Adrenal gland (tissue), 12 donors: ENCODE data around the gene KRT37. TPM values are rescaled to one million over a fixed set of nuclear protein-coding genes. Genes with fewer than 3 reads are reported as not detected.

Source experiments
- DNase-seq, 7 donors: peaks; one replicate each; pipeline ENCODE4 v3.0.0-alpha.2; 2019 to 2020
- H3K27ac ChIP-seq, 5 donors: fragments of 200-600 bp; sonication (generic) in 4 of 5; 1 replicate in 3 of 5; 2 replicates in 2 of 5; pipeline versions ENCODE4 v1.5.1 to v1.8.0; 2016 to 2020; ENCODE audit warnings: mild to moderate bottlenecking in 1 of 5
- H3K27me3 ChIP-seq: fragments of 200-600 bp; 2 replicates; pipeline ENCODE4 v1.8.0; 2021
- H3K36me3 ChIP-seq, 2 donors: fragments of 200-600 bp; replicated peaks in 1 of 2; 1 replicate in 1 of 2; 2 replicates in 1 of 2; pipeline versions ENCODE4 v1.5.1 to v1.8.0; 2018 to 2022
- H3K4me1 ChIP-seq, 2 donors: fragments of 200-600 bp; replicated peaks in 1 of 2; 1 replicate in 1 of 2; 2 replicates in 1 of 2; pipeline versions ENCODE4 v1.5.1 to v1.8.0; 2018 to 2021
- H3K4me3 ChIP-seq, 4 donors: fragments of 200-600 bp; sonication (generic) in 3 of 4; one replicate each; pipeline ENCODE4 v1.5.1; 2016 to 2018
- H3K9me3 ChIP-seq, 3 donors: fragments of 200-600 bp; sonication (generic) in 1 of 3; replicated peaks in 1 of 3; 1 replicate in 2 of 3; 2 replicates in 1 of 3; pipeline versions ENCODE4 v1.5.1 to v1.8.0; 2016 to 2021
- POLR2A ChIP-seq, 2 donors: fragments of 450-650 bp; IDR thresholded peaks; one replicate each; pipeline ENCODE4 v1.6.1; 2017; ENCODE audit warnings: antibody characterized with exemption in 2 of 2, mild to moderate bottlenecking in 2 of 2, moderate library complexity in 1 of 2
- WGBS, 4 donors: extraction: QIAGEN DNeasy Blood & Tissue Kit in 2 of 4; methylation state at CpG; one replicate each; pipeline versions ENCODE4 v1.1.5 to v1.1.7; 2013 to 2017; 5-methylcytosine and 5-hydroxymethylcytosine counted together
- intact Hi-C, 2 donors: fragments of 100-400 bp; cut with DNase I; formaldehyde crosslinking; loops; one replicate each; pipeline versions ENCODE4 v1.14.1 to v1.15.0; 2022 to 2023
- polyA plus RNA-seq, 3 donors: library from polyadenylated mRNA; stranded (reverse); fragments of 200-250 nt in 2 of 3; fragments of 350-450 nt in 1 of 3; fragmentation: Illumina TruSeq in 1 of 3; extraction: RNeasy Lipid Tissue Mini Kit (QIAGEN cat#74804) in 1 of 3; gene quantifications; one replicate each; pipeline ENCODE4 v1.2.3, GENCODE V29; 2013 to 2014
- total RNA-seq, 9 donors: library from RNA; depleted of rRNA in 4 of 9; stranded (reverse); fragments of >200 nt in 4 of 9; fragments of 120-200 nt in 1 of 9; fragmentation: NEBNext Ultra II Directional in 1 of 9; extraction: Animal tissue kit (Norgen Biotek cat#: 25700) in 1 of 9; gene quantifications; one replicate each; pipeline versions ENCODE4 v1.1.0 to v1.2.4, GENCODE V29; 2013 to 2023
- TF ChIP-seq, protein P1 (sequence below), 6 experiments: fragments of 450-650 bp in 4 of 6; fragments of 200-600 bp in 2 of 6; sonication (generic) in 1 of 6; IDR thresholded peaks; 1 replicate in 5 of 6; 2 replicates in 1 of 6; pipeline versions ENCODE4 v1.5.1 to v1.8.0; 2016 to 2021; ENCODE audit warnings: antibody characterized with exemption in 6 of 6, mild to moderate bottlenecking in 2 of 6, moderate library complexity in 1 of 6
- donor health status: healthy with polysubstance abuse.
- donor health status: Bipolar disorder and iron deficiency.
- donor health status: DM: yes; HTN: yes; CAD: no.
- donor health status: DM: no; HTN: no; CAD: no.
- donor health status: DM: no; HTN: no; CAD: no.
- donor health status: DM: yes; HTN: yes; CAD: no.

KRT37 gene
- total and polyA plus RNA-seq, 12 donors, result not detected

DNA sequence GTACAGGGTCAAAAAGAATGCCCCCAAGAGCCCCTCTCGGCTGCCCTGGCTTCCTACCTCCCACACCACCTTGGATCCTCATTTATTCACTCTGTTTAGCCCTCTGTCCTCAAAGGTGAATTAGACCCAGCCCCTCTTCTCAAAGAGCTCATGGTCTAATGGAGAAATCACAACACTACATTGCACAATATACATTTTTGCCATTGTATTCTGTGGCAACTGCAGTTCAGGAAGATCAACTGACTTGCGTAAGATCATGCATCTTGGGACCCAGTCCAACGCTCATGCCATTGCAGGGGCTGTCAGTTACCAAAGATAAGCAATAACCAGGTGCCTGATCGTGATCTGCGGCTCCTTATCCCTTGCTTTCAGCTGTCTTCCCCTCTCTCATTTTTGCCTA, 15.0 kb upstream of the KRT37 start:
- Histone ChIP-seq H3K9me3 (no peaks in the 10 kb centered on the region), H3K4me3 (no peak overlapping the region), H3K4me1 (no peaks in the 10 kb centered on the region), H3K36me3 (no peaks in the 10 kb centered on the region), H3K27me3 (no peaks in the 10 kb centered on the region), H3K27ac (no peak overlapping the region)
- intact Hi-C loops, result no loop called here
- 62 to 88% (median 79%) methylated on average over 4 to 5 of the region's 5 CpGs for WGBS, 4 donors
- no peak for TF ChIP-seq POLR2A (IDR thresholded peaks at IDR 0.05)
- TF ChIP-seq, protein P1, sequence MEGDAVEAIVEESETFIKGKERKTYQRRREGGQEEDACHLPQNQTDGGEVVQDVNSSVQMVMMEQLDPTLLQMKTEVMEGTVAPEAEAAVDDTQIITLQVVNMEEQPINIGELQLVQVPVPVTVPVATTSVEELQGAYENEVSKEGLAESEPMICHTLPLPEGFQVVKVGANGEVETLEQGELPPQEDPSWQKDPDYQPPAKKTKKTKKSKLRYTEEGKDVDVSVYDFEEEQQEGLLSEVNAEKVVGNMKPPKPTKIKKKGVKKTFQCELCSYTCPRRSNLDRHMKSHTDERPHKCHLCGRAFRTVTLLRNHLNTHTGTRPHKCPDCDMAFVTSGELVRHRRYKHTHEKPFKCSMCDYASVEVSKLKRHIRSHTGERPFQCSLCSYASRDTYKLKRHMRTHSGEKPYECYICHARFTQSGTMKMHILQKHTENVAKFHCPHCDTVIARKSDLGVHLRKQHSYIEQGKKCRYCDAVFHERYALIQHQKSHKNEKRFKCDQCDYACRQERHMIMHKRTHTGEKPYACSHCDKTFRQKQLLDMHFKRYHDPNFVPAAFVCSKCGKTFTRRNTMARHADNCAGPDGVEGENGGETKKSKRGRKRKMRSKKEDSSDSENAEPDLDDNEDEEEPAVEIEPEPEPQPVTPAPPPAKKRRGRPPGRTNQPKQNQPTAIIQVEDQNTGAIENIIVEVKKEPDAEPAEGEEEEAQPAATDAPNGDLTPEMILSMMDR (IDR thresholded peaks at IDR 0.05), result no peak
- DNase-seq, result no peak

GRCh38 chr17:41437769-41438168, 13.4 kb upstream of the KRT37 start:
- TF ChIP-seq, protein P1 (IDR thresholded peaks at IDR 0.05), result no peak
- no peak for TF ChIP-seq POLR2A (IDR thresholded peaks at IDR 0.05)
- no peaks in the 10 kb centered on the region for H3K9me3 ChIP-seq
- WGBS, 4 donors, result 85 to 92% (median 89%) methylated on average over 9 of the region's 9 CpGs
- DNase-seq, result no peak
- intact Hi-C loops, result no loop called here
- no peaks in the 10 kb centered on the region for H3K27me3 ChIP-seq
- H3K4me1 ChIP-seq, result no peaks in the 10 kb centered on the region
- H3K4me3 ChIP-seq, result no peak overlapping the region
- no peaks in the 10 kb centered on the region for H3K36me3 ChIP-seq
- H3K27ac ChIP-seq, result no peak overlapping the region

- H3K36me3 ChIP-seq, result no peaks in the 10 kb centered on the region
- no peak for TF ChIP-seq POLR2A (IDR thresholded peaks at IDR 0.05)
- TF ChIP-seq, protein P1 (IDR thresholded peaks at IDR 0.05), result no peak
- no peak overlapping the region for H3K4me3 ChIP-seq
- WGBS, 4 donors, result 77 to 93% (median 82%) methylated on average over 4 to 7 of the region's 7 CpGs
- DNase-seq, result no peak
- no peaks in the 10 kb centered on the region for H3K9me3 ChIP-seq
- no peaks in the 10 kb centered on the region for H3K27me3 ChIP-seq
- intact Hi-C loops, result no loop called here
- H3K27ac ChIP-seq, result no peak overlapping the region
- no peaks in the 10 kb centered on the region for H3K4me1 ChIP-seq
These were observed 12.9 kb upstream of the KRT37 start for GRCh38 chr17:41437254-41437653.

- no peaks in the 10 kb centered on the region for H3K9me3 ChIP-seq
- no peak overlapping the region for H3K4me3 ChIP-seq
- H3K27me3 ChIP-seq, result no peaks in the 10 kb centered on the region
- WGBS, 4 donors, result 62 to 70% (median 67%) methylated on average over 5 of the region's 5 CpGs
- no peak for DNase-seq
- no peak for TF ChIP-seq POLR2A (IDR thresholded peaks at IDR 0.05)
- TF ChIP-seq, protein P1 (IDR thresholded peaks at IDR 0.05), result no peak
- no peaks in the 10 kb centered on the region for H3K4me1 ChIP-seq
- no peak overlapping the region for H3K27ac ChIP-seq
- intact Hi-C loops, result no loop called here
- H3K36me3 ChIP-seq, result no peaks in the 10 kb centered on the region
These were observed 10.0 kb upstream of the KRT37 start for GRCh38 chr17:41434415-41434814.
